ENCODE results near the gene STK4.
"Not testable (repeated sequence)": the region's sequence is repeated elsewhere in the genome, so short reads cannot be mapped to it uniquely, and the experiment has no call there.

Gene STK4

DNA sequence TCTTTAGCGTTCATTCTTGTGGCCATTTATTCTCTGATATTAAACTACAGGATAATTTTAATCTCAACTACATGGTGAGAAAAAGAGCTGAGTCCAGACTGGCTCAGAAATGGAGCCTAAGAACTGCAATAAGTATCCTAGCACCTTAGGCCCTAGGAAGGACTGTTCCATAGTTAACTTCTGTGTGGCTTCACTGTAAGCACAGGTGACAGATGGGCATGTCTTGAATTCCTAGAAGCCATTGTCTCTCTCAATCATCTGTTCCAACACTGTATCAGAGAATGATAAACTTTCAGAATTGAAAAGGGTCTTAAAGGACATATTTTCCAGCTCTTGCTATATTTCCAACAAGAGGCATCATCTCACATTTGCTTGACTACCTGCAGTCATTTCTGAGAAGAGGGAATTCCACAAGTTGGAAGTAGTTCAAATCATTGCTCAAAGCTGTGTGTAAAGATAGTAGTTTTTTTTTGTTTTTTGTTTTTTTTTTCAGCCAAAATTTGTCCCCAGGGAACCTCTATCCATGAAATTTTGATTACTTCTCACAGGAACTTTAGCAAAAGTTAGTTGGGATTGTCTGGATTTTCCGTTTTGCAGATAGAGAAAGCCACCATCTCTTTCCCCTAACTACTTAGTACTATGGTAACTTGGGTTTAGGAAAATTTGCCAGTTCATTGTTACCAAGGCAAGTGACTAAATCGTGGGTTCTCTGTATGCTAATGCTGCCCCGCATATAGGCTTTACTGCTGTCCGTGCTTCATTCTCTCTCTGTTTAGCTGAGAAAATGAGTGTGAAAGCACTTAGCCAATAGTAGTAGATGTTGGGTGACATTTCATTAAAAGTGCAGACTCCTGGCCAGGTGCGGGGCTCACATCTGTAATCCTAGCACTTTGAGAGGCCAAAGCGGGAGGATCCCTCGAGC is 87.4 kb downstream of the STK4 start:
- no peak for DNase-seq (ENCODE audit: low spot score)

GRCh38 chr20:45055056-45055455 is 88.7 kb downstream of the STK4 start:
- DNase-seq (ENCODE audit: low spot score): no peak

GRCh38 chr20:45056473-45057173 is 90.3 kb downstream of the STK4 start:
- no peak for DNase-seq (ENCODE audit: low spot score)

GRCh38 chr20:45058168-45058850 is 92.0 kb downstream of the STK4 start:
- no peak for DNase-seq (ENCODE audit: low spot score)

GRCh38 chr20:45059022-45059728 is 92.9 kb downstream of the STK4 start:
- DNase-seq (ENCODE audit: low spot score): no peak

- DNase-seq (ENCODE audit: low spot score): no peak
These were observed 94.0 kb downstream of the STK4 start for GRCh38 chr20:45060294-45060693.

DNA sequence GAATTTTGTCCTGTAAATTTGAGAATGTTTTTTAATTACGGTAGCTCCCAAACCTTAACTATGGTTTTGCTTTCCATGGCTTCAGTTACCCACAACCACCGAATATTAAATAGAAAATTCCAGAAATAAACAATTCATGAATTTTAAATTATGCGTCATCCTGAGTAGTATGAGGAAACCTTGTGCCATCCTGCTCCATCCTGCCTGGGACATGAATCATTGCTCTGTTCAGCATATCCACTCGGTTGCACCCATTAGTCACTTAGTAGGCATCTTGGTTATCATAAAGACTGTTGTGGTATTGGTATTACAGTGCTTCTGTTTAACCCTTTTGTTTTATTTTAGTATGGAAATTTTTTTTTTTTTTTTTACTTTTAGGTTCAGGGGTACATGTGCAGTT is 94.9 kb downstream of the STK4 start:
- no peak for DNase-seq (ENCODE audit: low spot score)

GRCh38 chr20:45063107-45063506 is 96.8 kb downstream of the STK4 start:
- DNase-seq (ENCODE audit: low spot score): not testable (repeated sequence)

- no peak for DNase-seq (ENCODE audit: low spot score)
These were observed 98.5 kb downstream of the STK4 start for GRCh38 chr20:45064812-45065211.

GRCh38 chr20:45066372-45066771 is 100.1 kb downstream of the STK4 start:
- DNase-seq (ENCODE audit: low spot score): no peak

- no peak for DNase-seq (ENCODE audit: low spot score)
These were observed 100.8 kb downstream of the STK4 start for GRCh38 chr20:45067087-45067486.

DNA sequence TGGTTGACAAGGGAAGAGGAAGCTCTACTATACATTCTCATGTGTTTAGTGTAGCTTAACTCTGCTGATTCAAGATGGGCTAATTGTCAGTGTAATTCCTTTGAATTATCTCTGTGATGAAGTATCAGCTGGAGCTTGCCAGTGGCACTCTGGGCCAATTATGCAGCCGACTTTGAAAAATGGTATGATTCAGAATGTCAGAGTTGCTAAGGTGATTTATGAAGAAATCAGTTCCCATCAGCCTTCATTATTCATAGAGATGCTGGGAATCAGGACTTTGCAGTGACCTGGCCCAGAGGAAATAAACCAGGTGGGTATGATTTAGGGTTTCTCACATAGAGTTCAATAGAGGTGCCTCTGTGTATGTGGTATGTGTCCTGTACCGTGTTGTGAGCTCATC is 101.2 kb downstream of the STK4 start:
- no peak for DNase-seq (ENCODE audit: low spot score)

- DNase-seq (ENCODE audit: low spot score): no peak
These were observed 102.9 kb downstream of the STK4 start for GRCh38 chr20:45069261-45069660.

DNA sequence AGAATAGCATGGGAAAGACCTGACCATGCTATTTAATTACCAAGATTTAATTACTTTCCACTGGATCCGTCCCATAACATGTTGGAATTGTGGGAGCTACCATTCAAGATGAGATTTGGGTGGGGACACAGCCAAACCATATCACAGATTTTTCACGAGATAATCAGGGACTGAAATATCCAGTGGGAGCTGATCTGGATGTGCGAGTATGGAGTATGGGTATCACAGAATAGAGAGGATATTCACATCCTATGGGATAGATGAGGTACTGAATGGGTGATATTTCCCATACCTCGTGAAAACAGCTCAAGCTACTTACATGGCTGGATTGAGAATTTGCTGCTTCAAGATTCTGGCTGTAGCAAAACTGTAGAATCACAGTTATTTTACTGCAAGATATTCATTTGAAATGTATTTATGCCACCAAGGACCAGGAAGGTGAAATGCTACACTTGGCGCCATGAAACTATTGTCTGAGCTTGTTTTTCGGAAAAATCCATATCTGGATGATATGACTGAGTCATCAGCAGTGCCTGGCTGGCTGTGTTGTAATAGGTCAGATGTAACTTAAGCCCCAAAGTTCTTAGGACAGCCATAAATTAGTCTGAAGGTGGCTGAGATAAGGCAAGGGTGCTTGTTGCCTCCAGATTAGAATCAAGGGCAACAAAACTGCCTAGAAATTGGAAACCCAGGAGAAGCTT is 104.8 kb downstream of the STK4 start:
- DNase-seq (ENCODE audit: low spot score): no peak

DNA sequence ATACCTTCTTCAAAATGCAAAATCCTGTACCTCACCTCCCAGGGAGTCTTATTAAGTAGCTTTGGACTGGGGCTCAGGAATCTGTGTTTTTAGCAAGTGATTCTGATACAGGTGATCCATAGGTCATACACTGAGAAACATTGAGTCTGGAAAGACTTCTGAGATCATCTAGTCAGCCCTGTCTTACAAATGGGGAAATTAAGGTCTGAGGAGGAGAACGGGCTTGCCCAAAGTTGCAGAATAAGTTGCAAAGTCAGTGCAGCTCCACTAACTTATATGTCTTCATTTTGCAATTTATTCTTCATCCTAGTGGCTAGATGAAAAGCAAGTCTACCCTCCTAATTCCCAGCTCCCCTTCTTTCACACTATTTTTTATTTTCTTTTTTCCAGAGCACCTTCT is 105.8 kb downstream of the STK4 start:
- DNase-seq (ENCODE audit: low spot score): no peak

GRCh38 chr20:45073221-45073620 is 106.9 kb downstream of the STK4 start:
- DNase-seq (ENCODE audit: low spot score): no peak

DNA sequence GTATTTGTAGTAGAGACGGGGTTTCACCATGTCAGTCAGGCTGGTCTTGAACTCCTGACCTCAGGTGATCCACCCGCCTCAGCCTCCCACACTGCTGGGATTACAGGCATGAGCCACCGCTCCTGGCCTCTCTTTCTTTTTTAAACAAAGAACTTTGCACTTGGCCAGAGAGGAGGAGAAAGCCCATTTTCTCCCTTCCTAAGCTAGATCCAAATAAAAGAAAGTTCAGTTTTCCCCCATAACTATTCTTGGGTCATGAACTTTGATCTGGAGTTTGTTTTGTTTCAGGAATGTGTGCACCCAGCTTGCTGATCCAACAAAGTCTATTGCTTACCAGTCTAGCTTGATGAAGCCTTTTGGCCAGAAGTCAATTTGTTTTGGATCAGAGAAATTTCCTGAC is 111.2 kb downstream of the STK4 start:
- DNase-seq (ENCODE audit: low spot score): no peak

DNA sequence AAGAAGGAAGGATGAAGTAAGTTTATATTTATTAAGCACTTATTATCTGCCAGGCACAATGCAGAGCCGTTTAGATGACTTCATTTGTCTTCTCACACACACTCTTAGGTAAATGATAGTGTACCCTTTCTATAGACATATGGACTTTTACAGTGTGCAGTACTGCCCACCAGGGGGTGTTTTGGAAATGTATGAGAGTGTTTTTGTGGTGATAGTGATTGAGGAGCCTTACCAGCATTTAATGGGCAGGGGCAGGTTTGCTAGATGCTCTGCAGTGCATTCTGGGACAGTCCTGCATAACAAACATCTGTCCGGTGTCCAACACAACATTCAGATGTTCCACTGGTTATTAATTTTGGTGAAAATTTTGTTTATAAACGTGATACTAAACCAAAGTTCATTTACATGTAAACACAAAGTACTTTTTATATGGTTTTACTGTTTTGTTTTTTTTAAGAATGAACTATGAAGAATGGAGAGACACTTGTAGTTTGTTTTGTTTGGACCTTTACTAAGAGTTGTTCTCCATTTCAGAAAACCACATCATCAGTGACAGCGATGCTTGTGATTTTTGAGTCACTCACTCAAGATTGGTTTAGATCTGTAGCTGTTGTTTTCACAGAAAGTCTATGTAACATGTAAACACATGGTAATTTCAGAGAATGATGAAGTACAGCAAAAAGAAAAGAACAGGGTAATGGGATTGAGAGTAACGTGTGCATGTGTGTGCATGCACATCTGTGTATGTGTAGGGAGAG is 114.7 kb downstream of the STK4 start:
- DNase-seq (ENCODE audit: low spot score): peak; percentile 62

DNA sequence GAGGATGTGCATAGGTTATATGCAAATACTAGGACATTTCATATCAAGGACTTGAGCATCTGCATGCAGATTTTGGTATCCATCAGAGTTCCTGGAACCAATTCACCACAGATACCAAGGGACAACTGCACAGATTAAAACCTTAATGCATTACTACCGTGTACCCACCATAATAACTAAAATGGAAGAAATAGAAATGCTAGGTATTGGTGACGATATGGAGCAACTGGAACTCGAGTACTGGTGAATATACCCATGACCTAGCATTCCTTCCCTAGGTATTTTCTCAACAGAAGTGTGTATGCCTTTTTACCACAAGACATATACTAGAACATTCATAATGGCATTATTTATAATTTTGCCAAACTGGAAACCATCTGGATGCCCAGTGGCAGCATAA is 116.2 kb downstream of the STK4 start:
- no peak for DNase-seq (ENCODE audit: low spot score)

DNA sequence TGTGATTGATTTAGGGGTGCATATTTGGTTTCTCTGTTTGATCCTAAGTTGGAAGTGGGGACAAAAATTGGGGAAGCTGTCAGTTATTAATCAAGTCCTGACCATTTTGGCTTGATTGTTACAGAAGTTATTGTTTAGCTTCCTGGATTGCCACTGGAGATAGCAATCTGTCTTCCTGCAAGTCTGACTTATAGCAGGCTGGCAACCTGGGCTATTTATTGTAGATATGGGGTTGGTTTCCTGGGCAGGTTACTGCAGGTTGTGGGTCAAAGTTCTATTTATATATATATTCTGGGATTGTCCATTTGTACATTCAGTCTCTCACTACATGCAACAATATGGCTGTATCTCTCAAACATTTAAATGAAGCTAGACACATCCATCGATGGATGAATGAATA is 116.8 kb downstream of the STK4 start:
- DNase-seq (ENCODE audit: low spot score): no peak

DNA sequence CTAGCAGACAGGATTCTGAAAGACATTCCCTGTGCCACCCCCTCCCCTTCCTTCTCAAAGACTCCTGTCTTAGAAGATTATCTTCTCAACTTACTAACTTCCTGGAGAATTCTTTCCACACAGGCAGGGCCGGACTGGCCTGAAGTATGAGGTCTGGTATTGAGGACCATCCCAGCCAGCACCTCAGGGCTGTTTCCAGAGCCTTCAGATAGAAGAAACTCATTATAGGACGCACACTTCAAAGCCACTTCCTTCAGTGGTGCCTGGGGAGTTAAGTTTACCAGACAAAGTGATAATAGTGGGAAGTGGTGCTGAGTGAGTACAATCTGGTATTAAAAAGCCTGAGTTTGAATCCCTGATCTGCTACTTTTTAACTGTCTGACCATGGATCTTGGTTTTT is 119.0 kb downstream of the STK4 start:
- no peak for DNase-seq (ENCODE audit: low spot score)

Data from D341Med (cell line).